Stimulated activated CD4-positive, alpha-beta T cell treated with anti-CD3 and anti-CD28 coated beads, TNF-alpha, amount 100 ng/mL, for 48 hours (primary cell): ENCODE measurements around the gene RBPJ.
A peak's percentile ranks its signal among the peaks of the same experiment; 100 is the strongest.

Experiments
- DNase-seq, 3 donors: peaks; one replicate each; pipeline ENCODE4 v3.0.0-alpha.2; 2020; ENCODE audit warnings: low read depth in 3 of 3

The RBPJ gene

GRCh38 chr4:26320538-26321372, at the start of gene RBPJ:
TSS of gene RBPJ (plus strand) at chr4:26321014. CDS start at chr4:26321029, 15 bp downstream.
- DNase-seq: peak; percentile 71 to 87 (median 75)

DNA sequence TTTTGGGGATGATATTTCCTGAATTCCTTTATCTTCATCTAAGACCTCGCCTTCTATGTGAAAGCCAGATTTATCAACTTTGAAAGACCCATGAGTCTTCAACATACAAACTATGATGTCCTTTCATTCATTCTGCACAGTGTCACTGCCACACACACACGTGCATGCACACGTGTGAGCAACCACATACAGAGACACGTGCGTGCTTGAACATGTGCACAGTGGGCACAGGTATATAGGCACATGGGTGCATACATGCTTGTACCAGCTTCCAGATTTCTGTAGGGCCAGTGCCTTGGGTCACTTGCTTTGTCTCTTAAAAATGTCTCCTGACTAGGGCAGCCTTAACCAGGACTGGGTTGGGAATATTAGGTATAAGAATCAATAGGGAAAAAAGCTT, 49.1 kb upstream of the RBPJ start:
- no peak for DNase-seq

DNA sequence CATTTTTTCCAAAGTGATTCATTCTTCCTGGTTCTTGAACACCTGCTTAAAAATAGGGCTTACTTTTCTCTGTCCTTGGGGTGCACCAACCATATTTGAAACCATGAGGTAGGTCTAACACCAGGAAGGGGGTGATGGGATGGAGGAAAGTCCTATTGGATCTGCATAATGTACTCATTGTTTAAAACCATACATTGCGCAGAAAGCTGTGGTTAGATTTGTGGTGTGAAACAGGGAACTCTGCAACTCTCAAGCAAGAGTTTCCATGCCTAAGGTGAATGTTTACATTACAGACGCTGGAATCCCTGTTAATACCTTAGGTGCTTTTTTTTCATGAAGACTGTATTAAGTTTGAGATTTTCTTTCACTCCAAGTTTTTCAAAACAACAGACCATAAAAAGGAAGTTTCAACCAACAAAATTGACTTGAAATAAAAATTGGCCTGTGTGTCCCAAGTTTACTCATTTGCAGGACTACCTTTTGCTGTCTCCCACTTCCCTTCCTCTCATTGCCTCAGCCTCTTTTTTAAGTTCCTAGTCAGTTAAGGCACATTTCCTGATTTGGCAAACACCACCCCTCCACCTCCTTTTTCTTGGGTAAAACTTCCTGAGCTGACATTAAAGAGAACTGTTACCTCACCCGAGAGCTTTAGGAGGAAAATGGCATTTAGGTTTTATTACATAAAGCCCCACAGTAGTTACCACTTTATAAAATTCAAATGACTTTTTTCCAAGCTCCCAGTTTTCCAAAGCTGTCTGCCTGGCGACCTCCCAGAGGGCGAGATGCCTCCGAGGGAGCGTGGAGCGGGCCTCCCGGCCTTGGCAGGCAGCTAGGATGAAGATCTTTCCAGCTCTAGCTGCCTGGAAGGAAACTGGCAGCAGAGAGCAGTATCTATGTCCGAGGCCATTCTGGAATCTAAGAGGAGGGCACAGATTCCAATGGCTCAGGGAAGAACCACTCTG, 47.9 kb upstream of the RBPJ start:
- DNase-seq: no peak

- DNase-seq: no peak
These were observed 47.2 kb upstream of the RBPJ start for GRCh38 chr4:26273616-26273980.

GRCh38 chr4:26275281-26275680, 45.5 kb upstream of the RBPJ start:
- no peak for DNase-seq

- DNase-seq: no peak
These were observed 41.4 kb upstream of the RBPJ start for GRCh38 chr4:26279446-26279845.

GRCh38 chr4:26281881-26282280, 38.9 kb upstream of the RBPJ start:
- DNase-seq: no peak

DNA sequence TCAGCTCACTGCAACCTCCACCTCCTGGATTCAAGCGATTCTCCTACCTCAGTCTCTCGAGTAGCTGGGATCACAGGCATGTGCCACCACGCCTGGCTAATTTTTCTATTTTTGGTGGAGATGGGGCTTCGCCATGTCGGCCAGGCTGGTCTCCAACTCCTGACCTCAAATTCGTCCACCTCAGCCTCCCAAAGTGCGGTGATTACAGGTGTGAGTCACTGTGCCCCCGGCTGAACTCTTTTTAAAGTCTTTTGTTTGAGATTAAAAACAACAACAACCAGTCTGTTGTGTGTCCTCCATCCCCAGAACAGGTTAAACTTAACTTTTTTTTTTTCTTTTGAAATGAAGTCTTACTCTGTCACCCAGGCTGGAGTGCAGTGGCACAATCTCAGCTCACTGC, 36.3 kb upstream of the RBPJ start:
- DNase-seq: no peak

GRCh38 chr4:26285272-26285671, 35.5 kb upstream of the RBPJ start:
- no peak for DNase-seq

GRCh38 chr4:26287756-26288155, 33.1 kb upstream of the RBPJ start:
- DNase-seq: no peak

- DNase-seq: peak in 1 of 3 donors; percentile 28
These were observed 32.4 kb upstream of the RBPJ start for GRCh38 chr4:26288355-26288909.

- DNase-seq: no peak
These were observed 31.4 kb upstream of the RBPJ start for GRCh38 chr4:26289401-26289800.

- DNase-seq: no peak
These were observed 30.5 kb upstream of the RBPJ start for GRCh38 chr4:26290321-26290720.

DNA sequence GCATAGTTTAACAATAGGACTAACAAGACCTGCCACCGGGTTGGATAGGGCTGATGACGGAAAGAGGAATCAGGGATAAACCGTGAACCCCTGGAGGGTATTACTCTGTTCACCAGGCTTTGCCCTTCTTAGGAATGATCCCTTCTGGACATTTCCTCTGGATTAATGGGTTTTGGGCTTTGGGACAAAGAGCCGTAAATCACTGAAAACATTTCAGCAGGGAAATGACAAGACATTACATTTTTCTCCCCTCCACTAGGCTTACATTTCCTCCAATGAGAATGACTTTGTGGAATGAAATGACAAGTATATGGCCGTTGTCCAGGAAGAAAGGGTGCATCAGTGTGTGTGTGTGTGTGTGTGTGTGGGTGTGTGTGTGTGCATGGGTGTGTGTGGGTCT, 25.9 kb upstream of the RBPJ start:
- no peak for DNase-seq

- no peak for DNase-seq
These were observed 24.8 kb upstream of the RBPJ start for GRCh38 chr4:26296021-26296420.

DNA sequence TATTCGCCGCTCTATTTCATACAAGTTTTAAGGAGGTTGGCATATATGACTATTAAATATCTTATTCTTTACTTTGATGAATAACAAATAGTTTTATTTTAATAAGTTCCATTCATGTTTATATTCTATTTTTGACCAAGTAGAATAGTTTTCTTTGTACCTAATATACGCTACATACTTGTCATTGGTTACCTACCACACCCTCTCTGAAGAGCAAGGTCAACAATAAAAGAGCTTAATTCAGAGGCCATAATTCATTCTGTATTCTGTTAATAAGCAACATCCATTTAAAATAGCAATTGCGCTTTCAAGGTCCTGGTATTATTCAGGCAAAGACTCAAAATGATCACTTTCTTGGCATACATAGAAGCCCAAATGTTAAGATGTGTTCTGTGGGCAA, 24.3 kb upstream of the RBPJ start:
- no peak for DNase-seq

DNA sequence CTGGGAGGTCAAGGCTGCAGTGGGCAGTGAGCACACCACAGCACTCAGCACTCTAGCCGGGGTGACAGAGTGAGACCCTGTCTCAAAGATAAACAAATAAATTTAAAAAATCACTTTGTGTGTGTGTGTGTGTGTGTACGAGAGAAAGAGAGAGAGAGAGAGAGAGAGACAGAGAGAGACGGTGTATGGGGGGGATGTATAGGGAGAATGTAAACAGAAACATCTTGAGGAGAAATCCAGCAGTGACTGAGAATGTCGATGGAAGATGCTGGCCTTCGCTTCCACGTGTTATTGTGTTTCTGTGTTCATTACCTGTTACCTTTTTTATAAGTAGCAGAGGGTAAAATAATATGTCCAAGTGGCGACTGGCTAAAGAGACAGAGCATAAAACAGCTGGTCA, 23.6 kb upstream of the RBPJ start:
- DNase-seq: no peak

DNA sequence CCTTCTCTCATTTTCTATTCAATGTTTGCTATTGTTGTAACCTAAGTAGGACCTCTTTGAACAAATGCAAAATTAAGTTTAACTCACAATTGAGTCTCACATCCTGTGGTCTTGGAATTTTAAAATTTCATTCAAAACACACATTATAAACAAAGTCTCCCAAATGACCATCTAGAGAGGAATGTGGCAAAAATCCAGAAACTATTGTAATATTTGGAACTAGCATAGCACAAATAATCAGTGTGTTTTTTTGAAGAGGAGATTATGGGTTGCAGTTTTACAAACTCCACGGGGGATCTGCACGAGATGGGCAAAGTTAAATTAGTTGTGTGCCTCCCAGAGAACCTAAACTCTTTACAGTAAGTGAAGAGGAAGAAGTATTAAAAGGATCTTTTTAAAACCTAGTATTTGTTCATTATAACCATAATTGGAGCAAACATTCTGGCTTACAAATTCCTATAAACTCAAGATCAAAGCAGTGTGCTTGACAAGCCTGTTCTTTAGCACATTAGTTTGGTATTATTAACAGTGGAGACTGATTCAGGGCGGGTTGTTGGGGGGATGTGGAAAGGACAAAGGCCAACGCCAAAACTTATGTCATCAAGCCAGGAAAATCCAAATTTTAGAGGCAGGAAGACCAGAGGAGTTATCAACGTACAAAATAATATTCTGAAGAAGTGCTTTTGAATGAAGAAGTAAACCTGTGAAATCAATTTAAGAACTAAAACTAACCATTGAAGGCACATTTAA, 22.4 kb upstream of the RBPJ start:
- DNase-seq: no peak

DNA sequence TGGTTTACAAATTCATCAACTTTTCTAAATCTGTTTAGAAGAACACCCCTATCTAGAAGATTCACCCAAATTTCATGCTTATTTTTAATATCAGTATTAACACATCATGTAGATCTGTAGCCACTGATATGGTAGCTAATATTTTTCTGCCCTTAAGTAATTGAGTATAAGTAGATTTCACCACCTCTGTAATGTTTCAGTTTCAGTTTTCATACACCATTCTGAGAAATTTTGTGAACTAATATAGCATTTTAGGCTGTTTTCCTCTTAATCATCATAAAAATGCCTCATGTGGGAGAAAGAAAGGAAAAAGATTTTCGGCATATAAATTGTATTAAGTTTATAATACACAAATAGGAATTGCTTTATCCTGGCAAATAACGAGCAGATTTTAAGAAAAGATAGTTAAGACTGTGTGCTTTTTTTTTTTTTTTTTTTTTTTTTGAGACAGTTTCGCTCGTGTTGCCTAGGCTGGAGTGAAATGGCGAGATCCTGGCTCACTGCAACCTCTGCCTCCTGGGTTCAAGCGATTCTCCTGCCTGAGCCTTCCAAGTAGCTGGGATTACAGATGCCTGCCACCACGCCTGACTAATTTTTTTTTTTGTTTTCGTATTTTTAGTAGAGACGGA, 21.4 kb upstream of the RBPJ start:
- DNase-seq: no peak

GRCh38 chr4:26300314-26301307, 20.2 kb upstream of the RBPJ start:
- DNase-seq: no peak
